Measurements from ENCODE around the gene USP30. TPM values are rescaled to one million over a fixed set of nuclear protein-coding genes. Genes with fewer than 3 reads are reported as not detected.

Gene USP30
- total RNA-seq, 6 donors from 2014 or later, result 10.0 to 18.0 (median 15.0) TPM

DNA sequence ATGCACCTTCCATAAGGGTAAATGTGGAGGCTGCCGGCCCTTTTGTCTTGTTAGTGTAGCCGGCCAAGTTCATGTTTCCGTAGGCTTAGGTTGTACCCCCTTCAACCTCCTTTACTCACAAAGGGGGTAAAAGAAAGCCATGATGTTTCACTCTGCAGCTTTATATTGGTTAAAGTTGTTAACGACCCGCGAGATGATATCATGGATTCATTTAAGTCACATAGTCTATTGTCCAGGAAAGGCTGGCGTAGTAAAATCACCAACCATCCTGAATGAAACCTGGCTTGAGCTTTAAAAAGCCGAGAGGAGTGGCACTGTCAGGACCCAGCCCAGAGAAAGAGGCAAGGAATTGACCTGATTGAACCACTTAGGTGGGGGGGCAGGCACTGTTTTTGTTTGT is 46.3 kb downstream of the USP30 start:
- WGBS, 2 donors, result 7 to 8% methylated on average over 7 to 8 of the region's 8 CpGs

DNA sequence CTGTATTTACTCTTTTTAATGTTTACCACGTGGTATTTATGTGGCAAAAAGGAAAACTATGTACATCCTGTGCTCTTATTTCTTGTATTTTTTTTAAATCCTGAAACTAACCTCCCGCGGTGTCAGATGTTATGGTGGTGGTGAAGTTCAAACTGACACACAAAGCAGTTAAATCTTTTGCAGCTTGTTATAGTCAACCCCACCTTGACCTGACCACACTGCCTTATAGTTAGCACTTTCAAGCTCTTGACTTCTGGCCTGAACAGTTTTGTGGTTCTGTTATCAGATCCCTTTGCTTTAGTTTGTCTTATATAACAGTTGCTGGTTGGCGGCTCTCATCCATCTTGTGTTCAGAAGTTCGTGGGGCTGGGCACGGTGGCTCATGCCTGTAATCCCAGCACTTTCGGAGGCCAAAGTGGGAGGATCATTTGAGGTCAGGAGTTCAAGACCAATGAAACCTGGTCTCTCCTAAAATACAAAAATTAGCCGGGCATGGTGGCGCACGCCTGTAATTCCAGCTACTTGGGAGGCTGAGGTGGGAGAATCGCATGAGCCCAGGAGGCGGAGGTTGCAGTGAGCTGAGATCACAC is 47.1 kb downstream of the USP30 start:
- 76 to 78% methylated on average over 12 of the region's 12 CpGs for WGBS, 2 donors
- peak overlapping the region in 2 of 4 donors; percentile 87 to 93 for H3K27ac ChIP-seq
- ATAC-seq (ENCODE audit: low FRiP score in 2 of 2), result no peak
- no peaks in the 10 kb centered on the region for H3K27me3 ChIP-seq
- no peak for DNase-seq
- peaks cover 6 to 29% (median 18%) of the 10 kb centered on the region in 4 donors for H3K36me3 ChIP-seq
- peak overlapping the region in 1 of 4 donors; percentile 91 for H3K4me3 ChIP-seq
- no peaks in the 10 kb centered on the region for H3K9me3 ChIP-seq
- peaks cover 14 to 30% (median 16%) of the 10 kb centered on the region in 4 donors for H3K4me1 ChIP-seq
- TF ChIP-seq EP300 (IDR thresholded peaks at IDR 0.05), result no peak
- TF ChIP-seq, protein P1, sequence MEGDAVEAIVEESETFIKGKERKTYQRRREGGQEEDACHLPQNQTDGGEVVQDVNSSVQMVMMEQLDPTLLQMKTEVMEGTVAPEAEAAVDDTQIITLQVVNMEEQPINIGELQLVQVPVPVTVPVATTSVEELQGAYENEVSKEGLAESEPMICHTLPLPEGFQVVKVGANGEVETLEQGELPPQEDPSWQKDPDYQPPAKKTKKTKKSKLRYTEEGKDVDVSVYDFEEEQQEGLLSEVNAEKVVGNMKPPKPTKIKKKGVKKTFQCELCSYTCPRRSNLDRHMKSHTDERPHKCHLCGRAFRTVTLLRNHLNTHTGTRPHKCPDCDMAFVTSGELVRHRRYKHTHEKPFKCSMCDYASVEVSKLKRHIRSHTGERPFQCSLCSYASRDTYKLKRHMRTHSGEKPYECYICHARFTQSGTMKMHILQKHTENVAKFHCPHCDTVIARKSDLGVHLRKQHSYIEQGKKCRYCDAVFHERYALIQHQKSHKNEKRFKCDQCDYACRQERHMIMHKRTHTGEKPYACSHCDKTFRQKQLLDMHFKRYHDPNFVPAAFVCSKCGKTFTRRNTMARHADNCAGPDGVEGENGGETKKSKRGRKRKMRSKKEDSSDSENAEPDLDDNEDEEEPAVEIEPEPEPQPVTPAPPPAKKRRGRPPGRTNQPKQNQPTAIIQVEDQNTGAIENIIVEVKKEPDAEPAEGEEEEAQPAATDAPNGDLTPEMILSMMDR (IDR thresholded peaks at IDR 0.05), result no peak
- no peak for TF ChIP-seq POLR2A (IDR thresholded peaks at IDR 0.05)
- TF ChIP-seq POLR2AphosphoS5 (IDR thresholded peaks at IDR 0.05), result no peak

More for the DNA sequence above, 46.3 kb downstream of the USP30 start:
- H3K27me3 ChIP-seq, result no peaks in the 10 kb centered on the region
- H3K36me3 ChIP-seq, result peaks cover 6 to 21% (median 13%) of the 10 kb centered on the region in 4 donors
- H3K4me1 ChIP-seq, result peaks cover 16 to 32% (median 18%) of the 10 kb centered on the region in 4 donors
- DNase-seq, result no peak
- ATAC-seq (ENCODE audit: low FRiP score in 2 of 2), result no peak
- peak overlapping the region; percentile 68 to 93 (median 86) for H3K27ac ChIP-seq
- peak overlapping the region; percentile 79 to 91 (median 82) for H3K4me3 ChIP-seq
- H3K9me3 ChIP-seq, result no peaks in the 10 kb centered on the region
- TF ChIP-seq POLR2AphosphoS5 (IDR thresholded peaks at IDR 0.05) (no peak), POLR2A (IDR thresholded peaks at IDR 0.05) (no peak), EP300 (IDR thresholded peaks at IDR 0.05) (no peak)
- TF ChIP-seq, protein P1 (IDR thresholded peaks at IDR 0.05), result no peak

DNA sequence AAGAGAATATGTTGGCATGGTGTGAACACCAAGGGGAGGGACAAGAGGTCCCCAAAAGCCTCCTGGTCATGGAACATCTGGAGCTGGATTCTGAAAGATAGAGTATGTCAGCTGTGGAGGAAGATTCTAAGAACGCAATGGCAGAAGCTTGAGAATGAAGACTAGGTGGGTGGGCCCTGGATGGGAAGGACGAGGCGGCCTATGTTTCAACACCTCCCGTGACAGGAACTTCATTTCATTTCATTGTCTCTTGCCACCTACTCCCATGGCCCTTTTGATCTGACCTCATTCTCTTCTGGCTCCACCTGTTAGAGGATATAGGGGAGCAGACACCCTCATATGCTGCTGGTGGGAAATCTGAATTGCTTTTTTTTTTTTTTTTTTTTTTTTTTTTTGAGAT is 48.4 kb downstream of the USP30 start:
- H3K9me3 ChIP-seq, result no peaks in the 10 kb centered on the region
- H3K4me3 ChIP-seq, result no peak overlapping the region
- no peak for DNase-seq
- WGBS, 2 donors, result 78 to 79% methylated on average over 4 of the region's 4 CpGs
- no peak for TF ChIP-seq POLR2AphosphoS5 (IDR thresholded peaks at IDR 0.05)
- no peak for TF ChIP-seq EP300 (IDR thresholded peaks at IDR 0.05)
- TF ChIP-seq, protein P1 (IDR thresholded peaks at IDR 0.05), result no peak
- no peak for TF ChIP-seq POLR2A (IDR thresholded peaks at IDR 0.05)
- no peak for ATAC-seq (ENCODE audit: low FRiP score in 2 of 2)
- H3K27me3 ChIP-seq, result no peaks in the 10 kb centered on the region
- no peak overlapping the region for H3K27ac ChIP-seq
- peaks cover 14 to 30% (median 16%) of the 10 kb centered on the region in 4 donors for H3K4me1 ChIP-seq
- H3K36me3 ChIP-seq, result peaks cover 13 to 42% (median 29%) of the 10 kb centered on the region in 4 donors

DNA sequence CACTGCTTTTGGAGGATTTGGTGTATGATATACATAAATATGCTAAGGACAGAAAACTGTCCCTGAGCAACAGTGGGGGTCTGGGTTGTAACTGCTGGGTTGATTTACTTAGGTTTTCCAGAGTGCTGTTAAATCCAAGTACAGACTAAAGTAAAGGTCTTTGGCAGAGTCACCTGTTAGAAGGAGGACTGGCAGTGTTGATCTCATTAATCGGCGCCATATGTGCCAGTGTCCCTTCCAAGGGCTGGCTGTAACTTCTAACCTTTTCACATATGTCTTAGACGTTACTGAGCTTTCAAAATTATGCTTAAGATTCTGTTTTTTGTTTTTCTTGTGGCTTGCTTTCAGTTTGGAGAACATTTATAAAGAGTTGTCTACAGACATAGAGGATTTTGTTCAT is 50.1 kb downstream of the USP30 start:
- Histone ChIP-seq H3K36me3 (peaks cover 13 to 57% (median 36%) of the 10 kb centered on the region in 4 donors), H3K27ac (no peak overlapping the region), H3K4me1 (peaks cover 11 to 25% (median 13%) of the 10 kb centered on the region in 4 donors), H3K4me3 (no peak overlapping the region), H3K9me3 (no peaks in the 10 kb centered on the region), H3K27me3 (no peaks in the 10 kb centered on the region)
- no peak for TF ChIP-seq POLR2AphosphoS5 (IDR thresholded peaks at IDR 0.05)
- no peak for TF ChIP-seq EP300 (IDR thresholded peaks at IDR 0.05)
- TF ChIP-seq, protein P1 (IDR thresholded peaks at IDR 0.05), result no peak
- TF ChIP-seq POLR2A (IDR thresholded peaks at IDR 0.05), result no peak
- DNase-seq (no peak), ATAC-seq (ENCODE audit: low FRiP score in 2 of 2) (no peak)
- WGBS, 2 donors, result 84 to 97% methylated on average over 3 of the region's 3 CpGs

DNA sequence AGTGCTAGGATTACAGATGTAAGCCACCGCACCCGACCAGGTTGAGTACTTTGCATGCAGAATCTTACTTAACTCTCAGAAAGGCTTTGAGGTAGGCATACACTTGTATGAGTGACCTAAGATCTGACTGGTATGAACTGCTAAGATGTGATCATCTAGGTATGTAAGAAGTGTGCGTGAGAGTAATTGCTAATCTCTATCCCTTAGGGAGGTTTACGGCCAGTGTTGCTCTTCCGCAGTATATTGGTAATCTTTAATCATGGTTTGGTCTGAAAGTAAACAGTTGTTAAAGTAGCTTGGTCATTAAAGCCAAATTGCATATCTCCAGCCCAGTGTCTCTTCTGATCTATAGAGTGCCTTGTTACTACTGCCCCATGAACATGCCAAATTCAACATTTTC is 52.8 kb downstream of the USP30 start:
- no peaks in the 10 kb centered on the region for H3K9me3 ChIP-seq
- H3K36me3 ChIP-seq, result peaks cover 13 to 67% (median 36%) of the 10 kb centered on the region in 4 donors
- no peak overlapping the region for H3K27ac ChIP-seq
- ATAC-seq (ENCODE audit: low FRiP score in 2 of 2) (no peak), DNase-seq (no peak)
- no peaks in the 10 kb centered on the region for H3K27me3 ChIP-seq
- no peak for TF ChIP-seq EP300 (IDR thresholded peaks at IDR 0.05)
- no peak for TF ChIP-seq POLR2A (IDR thresholded peaks at IDR 0.05)
- TF ChIP-seq, protein P1 (IDR thresholded peaks at IDR 0.05), result no peak
- TF ChIP-seq POLR2AphosphoS5 (IDR thresholded peaks at IDR 0.05), result no peak
- peaks cover 0 to 2% (median 0%) of the 10 kb centered on the region in 4 donors for H3K4me1 ChIP-seq
- 95 to 96% methylated on average over 5 of the region's 5 CpGs for WGBS, 2 donors
- no peak overlapping the region for H3K4me3 ChIP-seq

Data from upper lobe of left lung (tissue), 6 donors.